Measurements from ENCODE around the gene RALGDS. TPM values are rescaled to one million over a fixed set of nuclear protein-coding genes. Genes with fewer than 3 reads are reported as not detected.

RALGDS gene
- total and polyA plus RNA-seq, 2 donors (not counting 3 experiments of a cell fraction or from before 2014, with no cell fraction given) = 41.4 to 60.0 TPM

- dilution Hi-C loops (cut with MboI; ENCODE audit: extremely low pct_ligation_motif_present, low sequenced_read_pairs) = no loop called here
- BruUV-seq (replicated peaks) = no TSS peak
These were observed 17.7 kb downstream of the RALGDS start for GRCh38 chr9:133103183-133103986.

More at GRCh38 chr9:133103183-133103986, 17.7 kb downstream of the RALGDS start:
- no peak overlapping the region for H3K4me3 ChIP-seq (replicated peaks in 1 of 3; ENCODE audit: insufficient read depth in 1 of 3, low read depth in 1 of 3, low read length in 3 of 3)
- H3K9ac ChIP-seq (replicated peaks; ENCODE audit: extremely low read depth, insufficient read depth, low read length) = no peak overlapping the region
- H3K36me3 ChIP-seq (ENCODE audit: control insufficient read depth in 2 of 2, extremely low read depth in 1 of 2, insufficient read depth in 2 of 2, low read length in 2 of 2) = peaks cover 13 to 78% of the 10 kb centered on the region in 2 experiments
- ChIA-PET POLR2A (no interaction called here), CTCF (interaction anchor here (1.0 to 3.5 kb wide), 8 partner anchors 9 to 77 kb away, joined by 3 to 147 read pairs (median 4); no protein-coding TSS in a partner anchor)
- H3K4me1 ChIP-seq (ENCODE audit: control insufficient read depth, extremely low read depth, insufficient read depth, low read length) = no peaks in the 10 kb centered on the region
- H3K9me3 ChIP-seq (replicated peaks; ENCODE audit: control insufficient read depth, insufficient read depth, low read length) = no peaks in the 10 kb centered on the region
- H4K20me1 ChIP-seq (replicated peaks; ENCODE audit: control insufficient read depth, extremely low read depth, insufficient read depth, low read length) = no peaks in the 10 kb centered on the region
- FAIRE-seq = peak; percentile 56
- intact Hi-C loops (cut with micrococcal nuclease) = loop anchor here (1.0 kb wide), 4 partner anchors 41 to 77 kb away; no protein-coding TSS in a partner anchor
- H3K4me2 ChIP-seq (ENCODE audit: insufficient read depth, low read length) = no peak overlapping the region
- H3K27ac ChIP-seq (ENCODE audit: insufficient read depth, low read depth, low read length) = no peak overlapping the region
- H3K79me2 ChIP-seq (ENCODE audit: control insufficient read depth, insufficient read depth, low read length) = no peaks in the 10 kb centered on the region
- peak; percentile 50 for DNase-seq (ENCODE audit: low read depth, low spot score)
- TF ChIP-seq EZH2 (IDR thresholded peaks at IDR 0.05; ENCODE audit: borderline replicate concordance, low read depth, low read length, severe bottlenecking) (no peak), CTCF (IDR thresholded peaks at IDR 0.05; ENCODE audit: extremely low read depth in 1 of 2, insufficient read depth in 1 of 2, low read depth in 1 of 2, low read length in 2 of 2) (peak; percentile 90 to 95)
- H2AFZ ChIP-seq (ENCODE audit: low read depth, low read length) = no peak overlapping the region
- no peaks in the 10 kb centered on the region for H3K9me1 ChIP-seq (replicated peaks; ENCODE audit: control insufficient read depth, extremely low read depth, insufficient read depth, low read length)
- no peaks in the 10 kb centered on the region for H3K27me3 ChIP-seq (ENCODE audit: control insufficient read depth in 2 of 2, insufficient read depth in 2 of 2, low read length in 2 of 2)

Data from endothelial cell of umbilical vein (primary cell).